ENCODE measurements around the gene GPR173.

The GPR173 gene

GRCh38 chrX:53071604-53072417 lies 23.2 kb downstream of the GPR173 start:
- no peak for DNase-seq (ENCODE audit: low spot score)

- DNase-seq (ENCODE audit: low spot score), result no peak
These were observed 24.0 kb downstream of the GPR173 start for GRCh38 chrX:53072418-53073114.

- no peak for DNase-seq (ENCODE audit: low spot score)
These were observed 24.6 kb downstream of the GPR173 start for GRCh38 chrX:53073115-53073586.

- no peak for DNase-seq (ENCODE audit: low spot score)
These were observed 26.4 kb downstream of the GPR173 start for GRCh38 chrX:53075011-53075410.

- DNase-seq (ENCODE audit: low spot score), result no peak
These were observed 28.1 kb downstream of the GPR173 start for GRCh38 chrX:53076671-53077070.

- DNase-seq (ENCODE audit: low spot score), result no peak
These were observed 28.9 kb downstream of the GPR173 start for GRCh38 chrX:53077207-53078197.

- no peak for DNase-seq (ENCODE audit: low spot score)
These were observed 30.4 kb downstream of the GPR173 start for GRCh38 chrX:53078943-53079342.

- DNase-seq (ENCODE audit: low spot score), result no peak
These were observed 32.3 kb downstream of the GPR173 start for GRCh38 chrX:53080628-53081580.

GRCh38 chrX:53081925-53082772 lies 33.6 kb downstream of the GPR173 start, which contains the start of gene TSPYL2:
Gene TSPYL2 (plus strand): TSS chrX:53082367. CDS start chrX:53082499, 132 bp downstream.
- DNase-seq (ENCODE audit: low spot score), result peak; percentile 96

- no peak for DNase-seq (ENCODE audit: low spot score)
These were observed 34.4 kb downstream of the GPR173 start for GRCh38 chrX:53082773-53083616.

- DNase-seq (ENCODE audit: low spot score), result no peak
These were observed 35.5 kb downstream of the GPR173 start for GRCh38 chrX:53084043-53084570.

- DNase-seq (ENCODE audit: low spot score), result no peak
These were observed 36.3 kb downstream of the GPR173 start for GRCh38 chrX:53084863-53085262.

- no peak for DNase-seq (ENCODE audit: low spot score)
These were observed 37.2 kb downstream of the GPR173 start for GRCh38 chrX:53085661-53086229.

- no peak for DNase-seq (ENCODE audit: low spot score)
These were observed 37.9 kb downstream of the GPR173 start for GRCh38 chrX:53086464-53086863.

GRCh38 chrX:53087388-53087831 lies 38.8 kb downstream of the GPR173 start:
- DNase-seq (ENCODE audit: low spot score), result no peak

- peak; percentile 74 for DNase-seq (ENCODE audit: low spot score)
These were observed 39.8 kb downstream of the GPR173 start for GRCh38 chrX:53088136-53088974.

GRCh38 chrX:53089224-53089842 lies 40.7 kb downstream of the GPR173 start:
- no peak for DNase-seq (ENCODE audit: low spot score)

Data from putamen (tissue), 1 donor.